Endothelial cell of umbilical vein (primary cell): ENCODE data around the gene GPR158. TPM values are rescaled to one million over a fixed set of nuclear protein-coding genes. Genes with fewer than 3 reads are reported as not detected.

Experiments
- BruUV-seq: library from RNA; stranded (reverse); fragments of 400-500 nt; replicated peaks from 2 replicates; lab custom pipeline; 2021; lab: Mats Ljungman, UMichigan
- CTCF ChIA-PET: fragments of 300-600, 350-600 bp; sonication (Branson Sonifier 250); formaldehyde crosslinking; loops from one replicate; lab custom pipeline; 2021; ENCODE audit warnings: antibody characterized with exemption, inconsistent platforms; lab: Charles Lee
- POLR2A ChIA-PET: fragments of 300-600, 350-600 bp; sonication (Branson Sonifier 250); formaldehyde crosslinking; loops from one replicate; lab custom pipeline; 2021; ENCODE audit warnings: antibody characterized with exemption, inconsistent platforms; lab: Charles Lee
- DNase-seq: peaks from one replicate; pipeline ENCODE4 v3.0.0-alpha.2; 2011; ENCODE audit warnings: low read depth, low spot score
- FAIRE-seq: peaks from 2 replicates; lab custom pipeline; 2011; peaks lifted over from hg19 to GRCh38; lab: Jason Lieb, UNC
- H2AFZ ChIP-seq: 2 replicates; pipeline ENCODE4 v1.6.0; 2012; ENCODE audit warnings: low read depth, low read length, control low read depth, inconsistent platforms
- H3K27ac ChIP-seq: 2 replicates; pipeline ENCODE4 v1.5.1; 2011; ENCODE audit warnings: low read depth, mild to moderate bottlenecking, control low read depth, low read length, moderate library complexity; ENCODE audit not compliant: insufficient read depth
- H3K27me3 ChIP-seq, 2 experiments: 2 replicates each; pipeline versions ENCODE4 v1.6.0 to v1.6.1; 2011; ENCODE audit warnings: low read length in 2 of 2, mixed read lengths in 1 of 2; ENCODE audit not compliant: control insufficient read depth in 2 of 2, insufficient read depth in 2 of 2
- H3K36me3 ChIP-seq, 2 experiments: 2 replicates in 1 of 2; 3 replicates in 1 of 2; pipeline ENCODE4 v1.5.1; 2011; ENCODE audit warnings: low read length in 2 of 2, mild to moderate bottlenecking in 1 of 2, moderate library complexity in 1 of 2; ENCODE audit not compliant: control insufficient read depth in 2 of 2, insufficient read depth in 2 of 2; ENCODE audit errors: extremely low read depth in 1 of 2
- H3K4me1 ChIP-seq: 3 replicates; pipeline ENCODE4 v1.5.1; 2011; ENCODE audit warnings: mild to moderate bottlenecking, low read length; ENCODE audit not compliant: control insufficient read depth, insufficient read depth; ENCODE audit errors: extremely low read depth
- H3K4me2 ChIP-seq: 2 replicates; pipeline ENCODE4 v1.6.1; 2011; ENCODE audit warnings: low read length, control low read depth, mixed read lengths; ENCODE audit not compliant: insufficient read depth
- H3K4me3 ChIP-seq, 3 experiments: fragments of 200-600 bp in 1 of 3; sonication (generic), shearing (Covaris generic) in 1 of 3; replicated peaks in 1 of 3; 2 replicates each; pipeline ENCODE4 v1.5.1; 2011 to 2016; ENCODE audit warnings: control low read depth in 3 of 3, low read length in 3 of 3, mild to moderate bottlenecking in 2 of 3, inconsistent platforms in 1 of 3, low read depth in 1 of 3, moderate library complexity in 1 of 3; ENCODE audit not compliant: insufficient read depth in 1 of 3
- H3K79me2 ChIP-seq: 2 replicates; pipeline ENCODE4 v1.6.0; 2012; ENCODE audit warnings: low read length, inconsistent platforms; ENCODE audit not compliant: control insufficient read depth, insufficient read depth
- H3K9ac ChIP-seq: replicated peaks from 2 replicates; pipeline ENCODE3; 2011; ENCODE audit warnings: low read length, control low read depth; ENCODE audit not compliant: insufficient read depth; ENCODE audit errors: extremely low read depth
- H3K9me1 ChIP-seq: replicated peaks from 3 replicates; pipeline ENCODE4 v1.6.0; 2011; ENCODE audit warnings: mild to moderate bottlenecking, low read length; ENCODE audit not compliant: control insufficient read depth, insufficient read depth; ENCODE audit errors: extremely low read depth
- H3K9me3 ChIP-seq: replicated peaks from 2 replicates; pipeline ENCODE4 v1.5.1; 2012; ENCODE audit warnings: low read length, inconsistent platforms; ENCODE audit not compliant: control insufficient read depth, insufficient read depth
- H4K20me1 ChIP-seq: replicated peaks from 2 replicates; pipeline ENCODE3; 2011; ENCODE audit warnings: mild to moderate bottlenecking, low read length; ENCODE audit not compliant: control insufficient read depth, insufficient read depth; ENCODE audit errors: extremely low read depth
- EZH2 ChIP-seq: IDR thresholded peaks from 2 replicates; pipeline ENCODE4 v1.6.1; 2012; ENCODE audit warnings: borderline replicate concordance, low read depth, mild to moderate bottlenecking, moderate library complexity, low read length, inconsistent platforms; ENCODE audit not compliant: severe bottlenecking
- FOS ChIP-seq: IDR thresholded peaks from 2 replicates; pipeline ENCODE4 v1.6.1; 2011; ENCODE audit warnings: mild to moderate bottlenecking, low read length, moderate library complexity, borderline replicate concordance; ENCODE audit not compliant: insufficient read depth
- GATA2 ChIP-seq: IDR thresholded peaks from 2 replicates; pipeline ENCODE4 v1.7.0; 2011; ENCODE audit warnings: low read depth, mild to moderate bottlenecking, moderate library complexity, mixed read lengths, low read length; ENCODE audit not compliant: insufficient read length, insufficient read depth
- JUN ChIP-seq: IDR thresholded peaks from 2 replicates; pipeline ENCODE4 v1.6.1; 2011; ENCODE audit warnings: borderline replicate concordance, low read depth; ENCODE audit not compliant: insufficient read length, insufficient read depth
- MYC ChIP-seq: IDR thresholded peaks from one replicate; pipeline ENCODE4 v1.6.1; 2011; ENCODE audit warnings: mild to moderate bottlenecking, low read depth, low read length
- POLR2A ChIP-seq: IDR thresholded peaks from 2 replicates; pipeline ENCODE4 v1.6.1; 2012; ENCODE audit warnings: low read depth, mild to moderate bottlenecking, control low read depth, low read length
- POLR2AphosphoS5 ChIP-seq: IDR thresholded peaks from 2 replicates; pipeline ENCODE4 v1.6.1; 2012; ENCODE audit warnings: low read depth, mild to moderate bottlenecking, control low read depth, low read length, moderate library complexity; ENCODE audit not compliant: insufficient read depth
- dilution Hi-C: fragments of 300-500 bp; cut with MboI; formaldehyde crosslinking; loops from one replicate; pipeline ENCODE4 v1.15.0; 2019; ENCODE audit warnings: low sequenced_read_pairs; ENCODE audit not compliant: extremely low pct_ligation_motif_present
- intact Hi-C: fragments of 100-400 bp; cut with micrococcal nuclease; formaldehyde crosslinking; loops from one replicate; pipeline ENCODE4 v1.10.0; 2022
- polyA plus RNA-seq, 4 experiments: library from polyadenylated mRNA; depleted of rRNA in 3 of 4; stranded (reverse) in 3 of 4; unstranded in 1 of 4; fragments of >200 nt; gene quantifications; 2 replicates each; pipeline versions ENCODE4 v1.2.1 to v1.2.3, GENCODE V29; 2011 to 2012; ENCODE audit warnings: missing spikeins in 1 of 4
- total RNA-seq: library from RNA; stranded (reverse); gene quantifications from 2 replicates; pipeline ENCODE4 v1.2.3, GENCODE V29; 2021
- TF ChIP-seq, protein P1 (sequence below): IDR thresholded peaks from 2 replicates; pipeline ENCODE4 v1.6.1; 2011; ENCODE audit not compliant: insufficient read depth, insufficient read length

GPR158 gene
- total and polyA plus RNA-seq, 2 donors (not counting 3 experiments of a cell fraction or from before 2014, with no cell fraction given): not detected

- ChIA-PET POLR2A (no interaction called here), CTCF (no interaction called here)
- Histone ChIP-seq H3K27ac (no peak overlapping the region), H3K79me2 (no peaks in the 10 kb centered on the region), H3K27me3 (no peaks in the 10 kb centered on the region), H3K4me3 (no peak overlapping the region), H3K4me1 (no peaks in the 10 kb centered on the region), H3K9ac (no peak overlapping the region), H3K36me3 (no peaks in the 10 kb centered on the region), H2AFZ (no peak overlapping the region), H3K9me3 (no peaks in the 10 kb centered on the region), H3K4me2 (no peak overlapping the region), H4K20me1 (no peaks in the 10 kb centered on the region), H3K9me1 (no peaks in the 10 kb centered on the region)
- no peak for TF ChIP-seq POLR2AphosphoS5
- TF ChIP-seq POLR2A: no peak
- TF ChIP-seq EZH2: no peak
- TF ChIP-seq JUN: no peak
- TF ChIP-seq, protein P1, sequence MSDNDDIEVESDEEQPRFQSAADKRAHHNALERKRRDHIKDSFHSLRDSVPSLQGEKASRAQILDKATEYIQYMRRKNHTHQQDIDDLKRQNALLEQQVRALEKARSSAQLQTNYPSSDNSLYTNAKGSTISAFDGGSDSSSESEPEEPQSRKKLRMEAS: no peak
- TF ChIP-seq FOS: no peak
- no peak for TF ChIP-seq GATA2
- TF ChIP-seq MYC: no peak
- dilution Hi-C loops: no loop called here
- no peak for FAIRE-seq
- intact Hi-C loops: no loop called here
- no TSS peak for BruUV-seq
- no peak for DNase-seq
Observed at GRCh38 chr10:25384618-25385017, 209.8 kb downstream of the GPR158 start.

GRCh38 chr10:25388188-25388861 is 213.5 kb downstream of the GPR158 start:
- Histone ChIP-seq H2AFZ (no peak overlapping the region), H3K4me2 (no peak overlapping the region), H4K20me1 (no peaks in the 10 kb centered on the region), H3K4me1 (no peaks in the 10 kb centered on the region), H3K36me3 (no peaks in the 10 kb centered on the region), H3K9me1 (no peaks in the 10 kb centered on the region), H3K4me3 (no peak overlapping the region), H3K79me2 (no peaks in the 10 kb centered on the region), H3K27me3 (no peaks in the 10 kb centered on the region), H3K9me3 (no peaks in the 10 kb centered on the region), H3K9ac (no peak overlapping the region), H3K27ac (no peak overlapping the region)
- intact Hi-C loops: no loop called here
- ChIA-PET POLR2A (no interaction called here), CTCF (no interaction called here)
- dilution Hi-C loops: no loop called here
- TF ChIP-seq EZH2: no peak
- TF ChIP-seq JUN: no peak
- FAIRE-seq (no peak), DNase-seq (no peak)
- no TSS peak for BruUV-seq
